Retina (tissue), 1 donor: ENCODE results near the gene COL4A2.
A peak's percentile ranks its signal among the peaks of the same experiment; 100 is the strongest.

Experiments
- DNase-seq: peaks from one replicate; pipeline ENCODE4 v3.0.0-alpha.2; 2016

Gene COL4A2

GRCh38 chr13:110341445-110342244 is 34.6 kb downstream of the COL4A2 start:
- peak; percentile 26 for DNase-seq

- no peak for DNase-seq
Observed at GRCh38 chr13:110342474-110342873, 35.4 kb downstream of the COL4A2 start.

GRCh38 chr13:110343241-110343865 is 36.3 kb downstream of the COL4A2 start:
- DNase-seq, result no peak

- no peak for DNase-seq
Observed at GRCh38 chr13:110344320-110344719, 37.2 kb downstream of the COL4A2 start.

GRCh38 chr13:110345266-110345665 is 38.2 kb downstream of the COL4A2 start:
- DNase-seq, result no peak

- DNase-seq, result no peak
Observed at GRCh38 chr13:110345701-110346100, 38.6 kb downstream of the COL4A2 start.

GRCh38 chr13:110346661-110347067 is 39.6 kb downstream of the COL4A2 start:
- DNase-seq, result no peak

- no peak for DNase-seq
Observed at GRCh38 chr13:110347088-110347487, 40.0 kb downstream of the COL4A2 start.

- no peak for DNase-seq
Observed at GRCh38 chr13:110347535-110348308, 40.6 kb downstream of the COL4A2 start.

- DNase-seq, result no peak
Observed at GRCh38 chr13:110348309-110349105, 41.4 kb downstream of the COL4A2 start.

GRCh38 chr13:110349239-110349638 is 42.2 kb downstream of the COL4A2 start:
- DNase-seq, result no peak

- no peak for DNase-seq
Observed at GRCh38 chr13:110350049-110350448, 43.0 kb downstream of the COL4A2 start.

GRCh38 chr13:110350509-110350908 is 43.4 kb downstream of the COL4A2 start:
- no peak for DNase-seq

- DNase-seq, result no peak
Observed at GRCh38 chr13:110351636-110352420, 44.7 kb downstream of the COL4A2 start.

- DNase-seq, result no peak
Observed at GRCh38 chr13:110352735-110353134, 45.7 kb downstream of the COL4A2 start.

- DNase-seq, result no peak
Observed at GRCh38 chr13:110353339-110353977, 46.4 kb downstream of the COL4A2 start.

- DNase-seq, result no peak
Observed at GRCh38 chr13:110354123-110354627, 47.1 kb downstream of the COL4A2 start.

- no peak for DNase-seq
Observed at GRCh38 chr13:110354715-110355473, 47.8 kb downstream of the COL4A2 start.

GRCh38 chr13:110356362-110356761 is 49.3 kb downstream of the COL4A2 start:
- DNase-seq, result no peak

GRCh38 chr13:110358381-110358780 is 51.3 kb downstream of the COL4A2 start:
- DNase-seq, result no peak
